GM23338 (cell line): Measurements from ENCODE around the gene ZNF566. TPM values are rescaled to one million over a fixed set of nuclear protein-coding genes. Genes with fewer than 3 reads are reported as not detected.

ENCODE experiments used
- ATAC-seq: fragments of 200-7000 bp; cut with Tn5 transposase; 3 replicates; pipeline ENCODE4 v1.9.1; 2020
- DNase-seq: peaks from one replicate; pipeline ENCODE4 v3.0.0-alpha.2; 2015; ENCODE audit warnings: low spot score
- H2AFZ ChIP-seq: fragments of 200-600 bp; sonication (generic); 2 replicates; pipeline ENCODE4 v1.8.0; 2016; ENCODE audit warnings: antibody characterized with exemption, mild to moderate bottlenecking, moderate library complexity
- H3F3A ChIP-seq: fragments of 200-600 bp; sonication (generic); replicated peaks from 2 replicates; pipeline ENCODE4 v1.8.0; 2017; ENCODE audit warnings: antibody characterized with exemption, mixed run types, low read depth
- H3K27ac ChIP-seq: fragments of 200-600 bp; sonication (generic); 2 replicates; pipeline ENCODE4 v1.6.1; 2016; ENCODE audit warnings: low read depth
- H3K27me3 ChIP-seq: fragments of 200-600 bp; sonication (generic); 2 replicates; pipeline ENCODE4 v1.8.0; 2016; ENCODE audit warnings: mild to moderate bottlenecking, mixed run types, moderate library complexity; ENCODE audit not compliant: insufficient read depth
- H3K36me3 ChIP-seq: fragments of 200-600 bp; sonication (generic); 2 replicates; pipeline ENCODE4 v1.8.0; 2016; ENCODE audit warnings: mild to moderate bottlenecking; ENCODE audit not compliant: insufficient read depth
- H3K4me1 ChIP-seq: fragments of 200-600 bp; sonication (generic); 2 replicates; pipeline ENCODE4 v1.8.0; 2016; ENCODE audit warnings: mild to moderate bottlenecking, moderate library complexity; ENCODE audit not compliant: insufficient read depth
- H3K4me2 ChIP-seq: fragments of 200-600 bp; sonication (generic); 2 replicates; pipeline ENCODE4 v1.7.1; 2017; ENCODE audit warnings: mixed run types
- H3K4me3 ChIP-seq: fragments of 200-600 bp; sonication (generic); 2 replicates; pipeline ENCODE4 v1.6.1; 2016; ENCODE audit warnings: mixed run types
- H3K79me2 ChIP-seq: fragments of 200-600 bp; sonication (generic); replicated peaks from 2 replicates; pipeline ENCODE4 v1.8.0; 2017; ENCODE audit warnings: mild to moderate bottlenecking; ENCODE audit not compliant: insufficient read depth
- H3K9me2 ChIP-seq: fragments of 200-600 bp; sonication (generic); 2 replicates; pipeline ENCODE4 v1.8.0; 2017; ENCODE audit not compliant: insufficient read depth
- H4K20me1 ChIP-seq: fragments of 200-600 bp; sonication (generic); replicated peaks from 2 replicates; pipeline ENCODE4 v1.8.0; 2017; ENCODE audit warnings: mild to moderate bottlenecking; ENCODE audit not compliant: insufficient read depth
- H3K27ac Mint-ChIP-seq: 2 replicates; pipeline ENCODE4 v1.8.0; 2020; ENCODE audit warnings: inconsistent platforms, mild to moderate bottlenecking, moderate library complexity, mixed read lengths
- H3K27me3 Mint-ChIP-seq: 3 replicates; pipeline ENCODE4 v1.8.0; 2022; ENCODE audit warnings: low read depth, mild to moderate bottlenecking, moderate library complexity, mixed read lengths, inconsistent platforms; ENCODE audit not compliant: insufficient read depth, poor library complexity
- H3K36me3 Mint-ChIP-seq: 3 replicates; pipeline ENCODE4 v1.8.0; 2021; ENCODE audit warnings: low read depth, mild to moderate bottlenecking, inconsistent platforms, moderate library complexity, mixed read lengths
- H3K4me1 Mint-ChIP-seq: 3 replicates; pipeline ENCODE4 v1.8.0; 2020; ENCODE audit warnings: mild to moderate bottlenecking, inconsistent platforms, mixed read lengths
- H3K4me3 Mint-ChIP-seq: 3 replicates; pipeline ENCODE4 v1.8.0; 2021; ENCODE audit warnings: moderate library complexity, mild to moderate bottlenecking, inconsistent platforms, mixed read lengths
- H3K9me3 Mint-ChIP-seq: 3 replicates; pipeline ENCODE4 v1.8.0; 2020; ENCODE audit warnings: moderate library complexity, mild to moderate bottlenecking, inconsistent platforms, mixed read lengths
- CREB1 ChIP-seq: fragments of 250-450 bp; sonication (Bioruptor Pico); IDR thresholded peaks from 2 replicates; pipeline ENCODE4 v1.5.0; 2020; ENCODE audit warnings: low read depth, mild to moderate bottlenecking, moderate library complexity
- EZH2 ChIP-seq: fragments of 200-600 bp; sonication (generic); IDR thresholded peaks from one replicate; pipeline ENCODE4 v1.8.0; 2017; ENCODE audit warnings: antibody characterized with exemption, mild to moderate bottlenecking, low read depth; ENCODE audit not compliant: unreplicated experiment
- EZH2phosphoT487 ChIP-seq: fragments of 200-600 bp; sonication (generic); IDR thresholded peaks from one replicate; pipeline ENCODE4 v1.8.1; 2018; ENCODE audit warnings: antibody characterized with exemption; ENCODE audit not compliant: unreplicated experiment
- JUNB ChIP-seq: IDR thresholded peaks from one replicate; pipeline ENCODE4 v1.6.1; 2016; ENCODE audit warnings: antibody characterized with exemption; ENCODE audit not compliant: unreplicated experiment
- NANOG ChIP-seq: IDR thresholded peaks from 2 replicates; pipeline ENCODE4 v1.6.1; 2016; ENCODE audit warnings: antibody characterized with exemption, borderline replicate concordance
- POLR2AphosphoS5 ChIP-seq: IDR thresholded peaks from 2 replicates; pipeline ENCODE4 v1.6.1; 2016; ENCODE audit warnings: antibody characterized with exemption, low read depth
- REST ChIP-seq: IDR thresholded peaks from one replicate; pipeline ENCODE4 v1.6.1; 2018; ENCODE audit warnings: antibody characterized with exemption; ENCODE audit not compliant: unreplicated experiment
- STAT1 ChIP-seq: IDR thresholded peaks from one replicate; pipeline ENCODE4 v1.6.1; 2016; ENCODE audit warnings: antibody characterized with exemption; ENCODE audit not compliant: unreplicated experiment
- ZNF114 ChIP-seq: fragments of 250-450 bp; sonication (Bioruptor Pico); IDR thresholded peaks from 2 replicates; pipeline ENCODE4 v1.5.0; 2020; ENCODE audit warnings: mild to moderate bottlenecking, moderate library complexity
- ZNF331 ChIP-seq: fragments of 250-450 bp; sonication (Bioruptor Pico); IDR thresholded peaks from 2 replicates; pipeline ENCODE4 v1.5.0; 2020; ENCODE audit warnings: low read depth, mild to moderate bottlenecking, moderate library complexity
- polyA plus RNA-seq: library from polyadenylated mRNA; unstranded; fragments of >200 nt; fragmentation: Nextera tagmentation; extraction: Ambion mirVana; gene quantifications from 2 replicates; pipeline ENCODE4 v1.2.1, GENCODE V29; 2016
- total RNA-seq: library from RNA; depleted of rRNA; stranded (reverse); fragments of >200 nt; shearing (Covaris generic); gene quantifications from 2 replicates; pipeline ENCODE4 v1.2.3, GENCODE V29; 2014
- TF ChIP-seq, protein P1 (sequence below): fragments of 250-450 bp; sonication (Bioruptor Pico); IDR thresholded peaks from 2 replicates; pipeline ENCODE4 v1.5.0; 2020; ENCODE audit warnings: mild to moderate bottlenecking, moderate library complexity
- TF ChIP-seq, protein P2 (sequence below), 2 experiments: fragments of 200-600 bp in 1 of 2; sonication (generic) in 1 of 2; conservative IDR thresholded peaks; 2 replicates each; pipeline versions ENCODE4 v1.5.1 to v1.6.1; 2016 to 2017; ENCODE audit warnings: antibody characterized with exemption in 2 of 2, low read depth in 2 of 2, mild to moderate bottlenecking in 2 of 2, moderate library complexity in 1 of 2

ZNF566 gene
- total and polyA plus RNA-seq, 2 experiments from 2014 or later, result 11.9 to 18.0 TPM

DNA sequence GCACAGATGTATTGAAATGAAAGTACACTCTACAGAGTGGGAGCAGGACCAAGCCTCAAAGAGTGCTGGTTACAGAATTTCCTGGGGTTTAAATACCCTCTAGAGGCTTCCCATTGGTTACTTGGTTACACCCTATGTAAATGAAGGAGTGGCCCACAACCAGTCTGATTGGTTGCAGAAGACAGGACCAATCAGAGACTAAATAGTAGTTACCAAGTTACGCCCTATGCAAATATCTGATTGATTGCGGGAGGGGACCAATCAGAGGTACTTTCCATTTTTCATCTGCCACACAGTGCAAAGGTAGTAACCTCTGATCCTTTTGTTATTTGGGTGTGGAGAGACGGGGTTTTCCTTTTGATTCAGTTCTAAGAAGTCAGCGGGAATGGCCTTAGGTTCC is 65.4 kb downstream of the ZNF566 start (continued):
- no peak for TF ChIP-seq NANOG
- no peak for TF ChIP-seq CREB1
- no peak for TF ChIP-seq JUNB

DNA sequence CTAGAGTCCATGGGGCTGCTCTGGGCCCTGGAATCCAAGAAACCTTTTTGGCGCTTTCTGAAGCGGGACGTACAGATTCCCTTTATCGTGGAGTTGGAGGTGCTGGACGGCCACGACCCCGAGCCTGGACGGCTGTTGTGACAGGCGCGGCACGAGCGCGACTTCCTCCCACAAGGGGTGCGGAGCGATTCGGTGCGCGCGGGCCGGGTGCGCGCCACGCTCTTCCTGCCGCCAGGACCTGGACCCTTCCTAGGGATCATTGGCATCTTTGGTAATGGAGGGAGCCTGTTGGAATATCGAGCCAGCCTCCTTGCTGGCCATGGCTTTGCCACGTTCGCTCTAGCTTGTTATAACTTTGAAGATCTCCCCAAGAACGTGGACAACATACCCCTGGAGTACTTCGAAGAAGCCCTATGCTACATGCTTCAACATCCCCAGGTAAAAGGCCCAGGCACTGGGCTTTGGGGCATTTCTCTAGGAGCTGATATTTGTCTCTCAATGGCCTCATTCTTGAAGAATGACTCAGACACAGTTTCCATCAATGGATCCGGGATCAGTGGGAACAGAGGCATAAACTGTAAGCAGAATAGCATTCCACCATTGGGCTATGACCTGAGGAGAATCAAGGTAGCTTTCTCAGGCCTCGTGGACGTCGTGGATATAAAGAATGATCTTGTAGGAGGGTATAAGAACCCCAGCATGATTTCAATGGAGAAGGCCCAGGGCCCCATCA is 67.4 kb downstream of the ZNF566 start:
- Mint-ChIP-seq H3K4me3 (peak overlapping the region; percentile 75), H3K27ac (no peak overlapping the region), H3K27me3 (peaks cover 36% of the 10 kb centered on the region), H3K36me3 (peaks cover 3% of the 10 kb centered on the region; the same call in 1 of the 3 replicates), H3K4me1 (peaks cover 16% of the 10 kb centered on the region; the same call in 2 of the 3 replicates), H3K9me3 (no peaks in the 10 kb centered on the region)
- DNase-seq (peak; percentile 23), ATAC-seq (peak; percentile 28)
- H3K27me3 ChIP-seq, result peaks cover 48% of the 10 kb centered on the region
- peaks cover 12% of the 10 kb centered on the region for H3K79me2 ChIP-seq
- H3K9me2 ChIP-seq, result peaks cover 3% of the 10 kb centered on the region; the same call in 1 of the 2 replicates
- H3K4me2 ChIP-seq, result peak overlapping the region; percentile 86
- no peaks in the 10 kb centered on the region for H3K36me3 ChIP-seq
- peaks cover 8% of the 10 kb centered on the region for H3K4me1 ChIP-seq
- peak overlapping the region; percentile 96 for H2AFZ ChIP-seq
- no peaks in the 10 kb centered on the region; the same call in 1 of the 2 replicates for H3F3A ChIP-seq
- no peak overlapping the region for H3K27ac ChIP-seq
- no peaks in the 10 kb centered on the region; the same call in 1 of the 2 replicates for H4K20me1 ChIP-seq
- TF ChIP-seq, protein P1, sequence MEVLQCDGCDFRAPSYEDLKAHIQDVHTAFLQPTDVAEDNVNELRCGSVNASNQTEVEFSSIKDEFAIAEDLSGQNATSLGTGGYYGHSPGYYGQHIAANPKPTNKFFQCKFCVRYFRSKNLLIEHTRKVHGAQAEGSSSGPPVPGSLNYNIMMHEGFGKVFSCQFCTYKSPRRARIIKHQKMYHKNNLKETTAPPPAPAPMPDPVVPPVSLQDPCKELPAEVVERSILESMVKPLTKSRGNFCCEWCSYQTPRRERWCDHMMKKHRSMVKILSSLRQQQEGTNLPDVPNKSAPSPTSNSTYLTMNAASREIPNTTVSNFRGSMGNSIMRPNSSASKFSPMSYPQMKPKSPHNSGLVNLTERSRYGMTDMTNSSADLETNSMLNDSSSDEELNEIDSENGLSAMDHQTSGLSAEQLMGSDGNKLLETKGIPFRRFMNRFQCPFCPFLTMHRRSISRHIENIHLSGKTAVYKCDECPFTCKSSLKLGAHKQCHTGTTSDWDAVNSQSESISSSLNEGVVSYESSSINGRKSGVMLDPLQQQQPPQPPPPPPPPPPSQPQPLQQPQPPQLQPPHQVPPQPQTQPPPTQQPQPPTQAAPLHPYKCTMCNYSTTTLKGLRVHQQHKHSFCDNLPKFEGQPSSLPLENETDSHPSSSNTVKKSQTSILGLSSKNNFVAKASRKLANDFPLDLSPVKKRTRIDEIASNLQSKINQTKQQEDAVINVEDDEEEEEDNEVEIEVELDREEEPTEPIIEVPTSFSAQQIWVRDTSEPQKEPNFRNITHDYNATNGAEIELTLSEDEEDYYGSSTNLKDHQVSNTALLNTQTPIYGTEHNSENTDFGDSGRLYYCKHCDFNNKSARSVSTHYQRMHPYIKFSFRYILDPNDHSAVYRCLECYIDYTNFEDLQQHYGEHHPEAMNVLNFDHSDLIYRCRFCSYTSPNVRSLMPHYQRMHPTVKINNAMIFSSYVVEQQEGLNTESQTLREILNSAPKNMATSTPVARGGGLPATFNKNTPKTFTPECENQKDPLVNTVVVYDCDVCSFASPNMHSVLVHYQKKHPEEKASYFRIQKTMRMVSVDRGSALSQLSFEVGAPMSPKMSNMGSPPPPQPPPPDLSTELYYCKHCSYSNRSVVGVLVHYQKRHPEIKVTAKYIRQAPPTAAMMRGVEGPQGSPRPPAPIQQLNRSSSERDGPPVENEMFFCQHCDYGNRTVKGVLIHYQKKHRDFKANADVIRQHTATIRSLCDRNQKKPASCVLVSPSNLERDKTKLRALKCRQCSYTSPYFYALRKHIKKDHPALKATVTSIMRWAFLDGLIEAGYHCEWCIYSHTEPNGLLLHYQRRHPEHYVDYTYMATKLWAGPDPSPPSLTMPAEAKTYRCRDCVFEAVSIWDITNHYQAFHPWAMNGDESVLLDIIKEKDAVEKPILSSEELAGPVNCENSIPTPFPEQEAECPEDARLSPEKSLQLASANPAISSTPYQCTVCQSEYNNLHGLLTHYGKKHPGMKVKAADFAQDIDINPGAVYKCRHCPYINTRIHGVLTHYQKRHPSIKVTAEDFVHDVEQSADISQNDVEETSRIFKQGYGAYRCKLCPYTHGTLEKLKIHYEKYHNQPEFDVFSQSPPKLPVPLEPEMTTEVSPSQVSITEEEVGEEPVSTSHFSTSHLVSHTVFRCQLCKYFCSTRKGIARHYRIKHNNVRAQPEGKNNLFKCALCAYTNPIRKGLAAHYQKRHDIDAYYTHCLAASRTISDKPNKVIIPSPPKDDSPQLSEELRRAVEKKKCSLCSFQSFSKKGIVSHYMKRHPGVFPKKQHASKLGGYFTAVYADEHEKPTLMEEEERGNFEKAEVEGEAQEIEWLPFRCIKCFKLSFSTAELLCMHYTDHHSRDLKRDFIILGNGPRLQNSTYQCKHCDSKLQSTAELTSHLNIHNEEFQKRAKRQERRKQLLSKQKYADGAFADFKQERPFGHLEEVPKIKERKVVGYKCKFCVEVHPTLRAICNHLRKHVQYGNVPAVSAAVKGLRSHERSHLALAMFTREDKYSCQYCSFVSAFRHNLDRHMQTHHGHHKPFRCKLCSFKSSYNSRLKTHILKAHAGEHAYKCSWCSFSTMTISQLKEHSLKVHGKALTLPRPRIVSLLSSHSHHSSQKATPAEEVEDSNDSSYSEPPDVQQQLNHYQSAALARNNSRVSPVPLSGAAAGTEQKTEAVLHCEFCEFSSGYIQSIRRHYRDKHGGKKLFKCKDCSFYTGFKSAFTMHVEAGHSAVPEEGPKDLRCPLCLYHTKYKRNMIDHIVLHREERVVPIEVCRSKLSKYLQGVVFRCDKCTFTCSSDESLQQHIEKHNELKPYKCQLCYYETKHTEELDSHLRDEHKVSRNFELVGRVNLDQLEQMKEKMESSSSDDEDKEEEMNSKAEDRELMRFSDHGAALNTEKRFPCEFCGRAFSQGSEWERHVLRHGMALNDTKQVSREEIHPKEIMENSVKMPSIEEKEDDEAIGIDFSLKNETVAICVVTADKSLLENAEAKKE (CRISPR knock-in tag), result no peak
- TF ChIP-seq NANOG, result no peak
- TF ChIP-seq EZH2phosphoT487, result no peak
- no peak for TF ChIP-seq REST
- no peak for TF ChIP-seq EZH2
- TF ChIP-seq POLR2AphosphoS5, result no peak
- no peak for TF ChIP-seq STAT1
- no peak for TF ChIP-seq ZNF114 (CRISPR knock-in tag)
- TF ChIP-seq CREB1, result no peak
- no peak for TF ChIP-seq JUNB
- TF ChIP-seq, protein P2, sequence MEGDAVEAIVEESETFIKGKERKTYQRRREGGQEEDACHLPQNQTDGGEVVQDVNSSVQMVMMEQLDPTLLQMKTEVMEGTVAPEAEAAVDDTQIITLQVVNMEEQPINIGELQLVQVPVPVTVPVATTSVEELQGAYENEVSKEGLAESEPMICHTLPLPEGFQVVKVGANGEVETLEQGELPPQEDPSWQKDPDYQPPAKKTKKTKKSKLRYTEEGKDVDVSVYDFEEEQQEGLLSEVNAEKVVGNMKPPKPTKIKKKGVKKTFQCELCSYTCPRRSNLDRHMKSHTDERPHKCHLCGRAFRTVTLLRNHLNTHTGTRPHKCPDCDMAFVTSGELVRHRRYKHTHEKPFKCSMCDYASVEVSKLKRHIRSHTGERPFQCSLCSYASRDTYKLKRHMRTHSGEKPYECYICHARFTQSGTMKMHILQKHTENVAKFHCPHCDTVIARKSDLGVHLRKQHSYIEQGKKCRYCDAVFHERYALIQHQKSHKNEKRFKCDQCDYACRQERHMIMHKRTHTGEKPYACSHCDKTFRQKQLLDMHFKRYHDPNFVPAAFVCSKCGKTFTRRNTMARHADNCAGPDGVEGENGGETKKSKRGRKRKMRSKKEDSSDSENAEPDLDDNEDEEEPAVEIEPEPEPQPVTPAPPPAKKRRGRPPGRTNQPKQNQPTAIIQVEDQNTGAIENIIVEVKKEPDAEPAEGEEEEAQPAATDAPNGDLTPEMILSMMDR (conservative IDR thresholded peaks at IDR 0.05; ENCODE audit: low read depth in 2 of 2), result no peak
- TF ChIP-seq ZNF331, result no peak
- H3K4me3 ChIP-seq, result peak overlapping the region; percentile 76
